Lower lobe of right lung (tissue), 2 donors: Measurements from ENCODE around the gene PDE6D. TPM values are rescaled to one million over a fixed set of nuclear protein-coding genes. Genes with fewer than 3 reads are reported as not detected.

Experiments used
- ATAC-seq, 2 donors: fragments of 200-7000 bp; cut with Tn5 transposase; one replicate each; pipeline ENCODE4 v1.9.1; 2020 to 2022; ENCODE audit warnings: mild to moderate bottlenecking in 2 of 2, moderate library complexity in 2 of 2
- DNase-seq: peaks from one replicate; pipeline ENCODE4 v3.0.0-alpha.2; 2020
- H3K27ac ChIP-seq: fragments of 200-600 bp; one replicate; pipeline ENCODE4 v1.8.0; 2022
- H3K27me3 ChIP-seq: fragments of 200-600 bp; one replicate; pipeline ENCODE4 v1.8.0; 2022; ENCODE audit warnings: low read depth
- H3K36me3 ChIP-seq: fragments of 200-600 bp; one replicate; pipeline ENCODE4 v1.8.0; 2022; ENCODE audit warnings: mild to moderate bottlenecking
- H3K4me1 ChIP-seq: fragments of 200-600 bp; one replicate; pipeline ENCODE4 v1.8.0; 2022
- H3K4me3 ChIP-seq: fragments of 200-600 bp; one replicate; pipeline ENCODE4 v1.8.0; 2022; ENCODE audit warnings: mild to moderate bottlenecking
- H3K9me3 ChIP-seq: fragments of 200-600 bp; one replicate; pipeline ENCODE4 v1.8.0; 2022
- intact Hi-C: fragments of 100-400 bp; cut with DNase I; formaldehyde crosslinking; loops from one replicate; pipeline ENCODE4 v1.11.0; 2022
- total RNA-seq: library from RNA; stranded (reverse); fragmentation: NEBNext Ultra II Directional; extraction: Animal tissue kit (Norgen Biotek cat#: 25700); gene quantifications from one replicate; pipeline ENCODE4 v1.2.1, GENCODE V29; 2021
- TF ChIP-seq, protein P1 (sequence below): fragments of 200-600 bp; IDR thresholded peaks from one replicate; pipeline ENCODE4 v1.8.0; 2022; ENCODE audit warnings: antibody characterized with exemption, mild to moderate bottlenecking
- donor health status: DM: no; HTN: yes; CAD: no; lungs with severe emphysema.

Gene PDE6D
- total RNA-seq, 1 donor from 2014 or later, result 18.5 TPM

DNA sequence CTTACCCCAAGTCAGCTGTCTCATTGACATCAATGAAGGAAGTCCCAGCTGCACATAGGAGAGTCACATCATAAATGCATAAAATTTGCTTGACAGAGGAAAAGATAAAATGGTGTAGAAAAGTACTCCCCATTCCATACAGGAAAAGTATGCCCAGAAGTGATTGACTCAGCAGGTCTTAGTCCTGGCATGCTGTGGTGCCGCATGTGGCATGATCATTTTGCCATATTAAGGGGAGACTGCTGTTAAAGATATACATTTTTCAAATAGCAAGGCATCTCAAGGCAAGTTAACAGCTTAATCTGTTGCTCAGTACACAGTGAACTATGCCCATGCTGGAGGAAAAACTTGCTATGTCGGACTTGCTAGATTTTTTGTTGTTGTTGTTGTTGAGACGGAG lies 13.3 kb upstream of the PDE6D start:
- DNase-seq (no peak), ATAC-seq (no peak)
- H3K4me3 ChIP-seq, result no peak overlapping the region
- H3K9me3 ChIP-seq, result no peaks in the 10 kb centered on the region
- H3K27ac ChIP-seq, result no peak overlapping the region
- intact Hi-C loops, result no loop called here
- no peaks in the 10 kb centered on the region for H3K27me3 ChIP-seq
- TF ChIP-seq, protein P1, sequence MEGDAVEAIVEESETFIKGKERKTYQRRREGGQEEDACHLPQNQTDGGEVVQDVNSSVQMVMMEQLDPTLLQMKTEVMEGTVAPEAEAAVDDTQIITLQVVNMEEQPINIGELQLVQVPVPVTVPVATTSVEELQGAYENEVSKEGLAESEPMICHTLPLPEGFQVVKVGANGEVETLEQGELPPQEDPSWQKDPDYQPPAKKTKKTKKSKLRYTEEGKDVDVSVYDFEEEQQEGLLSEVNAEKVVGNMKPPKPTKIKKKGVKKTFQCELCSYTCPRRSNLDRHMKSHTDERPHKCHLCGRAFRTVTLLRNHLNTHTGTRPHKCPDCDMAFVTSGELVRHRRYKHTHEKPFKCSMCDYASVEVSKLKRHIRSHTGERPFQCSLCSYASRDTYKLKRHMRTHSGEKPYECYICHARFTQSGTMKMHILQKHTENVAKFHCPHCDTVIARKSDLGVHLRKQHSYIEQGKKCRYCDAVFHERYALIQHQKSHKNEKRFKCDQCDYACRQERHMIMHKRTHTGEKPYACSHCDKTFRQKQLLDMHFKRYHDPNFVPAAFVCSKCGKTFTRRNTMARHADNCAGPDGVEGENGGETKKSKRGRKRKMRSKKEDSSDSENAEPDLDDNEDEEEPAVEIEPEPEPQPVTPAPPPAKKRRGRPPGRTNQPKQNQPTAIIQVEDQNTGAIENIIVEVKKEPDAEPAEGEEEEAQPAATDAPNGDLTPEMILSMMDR, result no peak
- H3K4me1 ChIP-seq, result no peaks in the 10 kb centered on the region
- H3K36me3 ChIP-seq, result peaks cover 95% of the 10 kb centered on the region

DNA sequence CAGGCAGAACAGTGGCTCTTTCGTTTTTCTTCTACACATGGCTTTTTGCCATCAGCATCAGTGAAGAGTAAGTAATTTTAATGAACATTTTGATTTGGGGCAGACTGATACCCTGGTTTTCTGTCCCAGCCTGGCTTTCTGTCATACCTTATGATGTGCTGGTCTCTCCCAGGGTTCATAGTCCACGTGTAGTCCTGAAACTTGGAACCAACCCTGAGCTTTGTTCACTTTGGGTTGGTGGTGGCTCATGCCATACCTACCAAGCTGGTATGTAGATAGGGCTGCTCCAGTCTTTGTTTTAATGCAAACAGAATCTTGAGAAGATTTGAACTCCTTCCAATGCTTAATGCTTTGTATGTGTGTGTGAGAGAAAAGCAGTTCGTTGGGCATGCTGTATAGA lies 10.0 kb upstream of the PDE6D start:
- DNase-seq (no peak), ATAC-seq (no peak)
- Histone ChIP-seq H3K4me3 (no peak overlapping the region), H3K27me3 (no peaks in the 10 kb centered on the region), H3K27ac (no peak overlapping the region), H3K36me3 (peaks cover 76% of the 10 kb centered on the region), H3K4me1 (peaks cover 16% of the 10 kb centered on the region), H3K9me3 (no peaks in the 10 kb centered on the region)
- TF ChIP-seq, protein P1, result no peak
- intact Hi-C loops, result no loop called here

DNA sequence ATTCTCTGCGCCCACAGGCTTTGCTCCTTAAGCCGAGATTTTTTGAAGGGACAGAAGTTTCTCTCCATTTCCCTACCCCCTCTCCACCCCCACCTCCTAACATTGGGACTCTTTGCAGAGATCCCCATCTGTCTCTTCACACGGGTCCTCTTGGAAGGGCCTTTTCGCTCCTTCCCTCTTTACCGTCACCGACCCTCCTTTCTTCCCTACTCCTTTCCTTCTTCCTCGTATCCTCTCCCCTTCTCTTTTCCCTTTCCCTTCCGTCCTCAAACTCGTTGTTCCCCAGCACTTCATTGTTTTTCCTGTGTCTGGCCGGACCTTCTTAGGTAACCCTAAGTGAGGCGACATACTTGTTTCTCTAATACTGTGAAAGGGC lies 5.8 kb upstream of the PDE6D start:
- Histone ChIP-seq H3K4me1 (peaks cover 48% of the 10 kb centered on the region), H3K9me3 (no peaks in the 10 kb centered on the region), H3K27ac (peak overlapping the region; percentile 73), H3K36me3 (peaks cover 35% of the 10 kb centered on the region), H3K27me3 (no peaks in the 10 kb centered on the region), H3K4me3 (peak overlapping the region; percentile 97)
- intact Hi-C loops, result no loop called here
- ATAC-seq, result no peak
- TF ChIP-seq, protein P1, result no peak
- DNase-seq, result no peak

DNA sequence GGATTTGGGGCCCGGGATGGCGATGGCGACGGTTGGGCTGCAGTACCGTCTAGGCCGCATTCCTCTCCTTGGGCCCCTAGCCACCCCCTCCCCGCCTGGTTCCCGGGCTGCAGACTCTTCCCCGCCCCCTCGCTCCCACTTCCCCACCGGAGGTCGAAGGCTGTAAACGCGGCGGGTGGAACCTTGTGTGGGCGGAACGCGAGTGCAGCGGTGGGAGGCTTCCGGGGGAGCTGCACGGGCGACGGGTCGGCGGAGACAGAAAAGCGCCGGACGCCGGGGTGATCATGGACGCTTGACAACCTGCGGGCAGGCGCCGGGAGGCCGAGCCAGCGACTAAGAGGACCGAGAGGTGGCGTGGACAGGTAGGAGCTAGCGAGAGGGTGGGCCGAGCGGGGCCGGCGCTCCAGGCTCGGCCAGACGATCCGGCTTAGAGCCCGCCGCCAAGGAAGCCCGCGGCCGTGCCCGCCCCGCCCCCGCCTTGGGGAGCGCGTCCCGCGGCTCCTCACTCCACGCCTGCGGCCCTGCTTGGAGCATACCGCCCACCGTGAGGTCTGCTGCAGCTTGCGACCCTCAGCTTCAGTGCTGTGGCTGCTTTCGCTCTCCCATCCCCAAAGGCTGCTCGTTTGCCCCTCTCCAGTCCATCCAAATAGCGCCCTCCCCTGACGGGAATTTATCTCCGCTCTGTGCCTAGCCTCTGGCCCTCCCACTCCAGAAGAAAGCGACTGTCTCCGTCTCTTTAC lies 5.3 kb upstream of the PDE6D start, which contains the start of gene COPS7B:
Gene COPS7B (plus strand): TSS at position 269 of the 740 bp plus-strand sequence. CDS start 2,126 bp downstream, outside the sequence.
- H3K27ac ChIP-seq, result peak within 1 kb of the TSS; percentile 73
- no peaks in the 10 kb centered on the region for H3K9me3 ChIP-seq
- peaks cover 29% of the 10 kb centered on the region for H3K36me3 ChIP-seq
- TF ChIP-seq, protein P1, result no peak
- peak within 1 kb of the TSS; percentile 97 for H3K4me3 ChIP-seq
- H3K4me1 ChIP-seq, result peaks cover 48% of the 10 kb centered on the region
- DNase-seq (peak; percentile 90), ATAC-seq (peak; percentile 82 to 86)
- intact Hi-C loops, result no loop called here
- no peaks in the 10 kb centered on the region for H3K27me3 ChIP-seq

DNA sequence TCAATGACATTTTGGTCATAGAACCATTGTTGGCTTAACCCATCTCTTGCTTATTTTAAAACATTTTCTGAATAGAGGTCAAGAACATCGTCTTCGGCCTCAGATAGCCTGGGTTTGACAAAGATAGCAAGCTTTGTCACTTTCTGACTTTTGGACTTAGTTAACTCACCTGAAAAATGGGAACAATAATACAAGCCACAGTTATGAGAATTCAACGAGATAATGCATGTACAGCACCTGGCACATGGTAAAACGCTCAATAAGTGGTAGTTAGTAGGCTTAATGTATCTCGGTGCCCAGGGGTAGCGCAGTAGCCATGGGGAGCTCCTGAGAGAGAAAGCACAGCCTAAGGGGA lies 4.7 kb upstream of the PDE6D start:
- DNase-seq (no peak), ATAC-seq (no peak)
- peak overlapping the region; percentile 73 for H3K27ac ChIP-seq
- H3K27me3 ChIP-seq, result no peaks in the 10 kb centered on the region
- no peaks in the 10 kb centered on the region for H3K9me3 ChIP-seq
- peak overlapping the region; percentile 97 for H3K4me3 ChIP-seq
- H3K36me3 ChIP-seq, result peaks cover 24% of the 10 kb centered on the region
- peaks cover 48% of the 10 kb centered on the region for H3K4me1 ChIP-seq
- TF ChIP-seq, protein P1, result no peak
- intact Hi-C loops, result no loop called here
